ENCODE results near the gene SH3GL1.

DNA sequence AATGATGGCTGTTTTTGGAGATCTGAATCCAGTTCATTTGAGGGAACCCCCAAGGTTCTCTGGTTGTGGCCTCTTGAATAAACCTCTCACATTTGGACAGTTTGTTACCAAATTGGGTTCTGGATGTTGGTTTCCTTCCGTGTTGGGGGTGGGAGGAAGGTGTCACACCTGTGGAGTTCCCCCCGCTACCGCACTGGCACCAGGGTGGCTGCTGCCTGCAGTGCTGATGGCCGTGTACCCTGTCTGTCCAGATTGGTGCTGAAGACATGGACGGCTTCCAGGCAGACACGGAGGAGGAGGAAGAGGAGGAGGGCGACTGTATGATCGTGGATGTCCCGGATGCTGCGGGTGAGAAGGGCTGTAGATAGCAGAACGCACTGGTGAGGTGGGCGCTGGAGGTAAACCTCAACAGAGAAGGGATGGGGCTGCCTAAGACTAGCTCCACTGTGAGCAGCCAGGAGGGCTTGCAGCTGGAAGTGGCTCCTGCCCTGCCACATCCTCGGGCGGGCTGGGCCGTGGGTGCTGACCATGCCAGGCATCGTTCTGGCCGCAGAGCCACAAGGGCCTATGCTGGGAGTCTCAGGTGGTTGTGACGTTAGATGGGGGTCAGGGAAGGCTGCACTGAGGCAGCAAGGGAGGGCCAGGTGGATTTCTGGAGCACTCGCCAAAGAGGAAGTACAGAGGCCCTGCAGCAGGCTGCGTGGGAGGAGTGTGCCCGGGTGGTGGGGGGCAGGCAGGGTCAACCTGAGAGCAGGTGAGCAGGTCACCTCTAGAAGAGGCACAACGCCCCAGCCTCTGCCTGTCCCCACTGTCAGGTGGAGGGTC lies 41.9 kb upstream of the SH3GL1 start:
- TF ChIP-seq ZNF70 (CRISPR knock-in tag; IDR thresholded peaks at IDR 0.05) = no peak
- TF ChIP-seq, protein P1, sequence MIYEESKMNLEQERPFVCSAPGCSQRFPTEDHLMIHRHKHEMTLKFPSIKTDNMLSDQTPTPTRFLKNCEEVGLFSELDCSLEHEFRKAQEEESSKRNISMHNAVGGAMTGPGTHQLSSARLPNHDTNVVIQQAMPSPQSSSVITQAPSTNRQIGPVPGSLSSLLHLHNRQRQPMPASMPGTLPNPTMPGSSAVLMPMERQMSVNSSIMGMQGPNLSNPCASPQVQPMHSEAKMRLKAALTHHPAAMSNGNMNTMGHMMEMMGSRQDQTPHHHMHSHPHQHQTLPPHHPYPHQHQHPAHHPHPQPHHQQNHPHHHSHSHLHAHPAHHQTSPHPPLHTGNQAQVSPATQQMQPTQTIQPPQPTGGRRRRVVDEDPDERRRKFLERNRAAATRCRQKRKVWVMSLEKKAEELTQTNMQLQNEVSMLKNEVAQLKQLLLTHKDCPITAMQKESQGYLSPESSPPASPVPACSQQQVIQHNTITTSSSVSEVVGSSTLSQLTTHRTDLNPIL (CRISPR knock-in tag; IDR thresholded peaks at IDR 0.05; ENCODE audit: low read depth) = no peak
- TF ChIP-seq, protein P2, sequence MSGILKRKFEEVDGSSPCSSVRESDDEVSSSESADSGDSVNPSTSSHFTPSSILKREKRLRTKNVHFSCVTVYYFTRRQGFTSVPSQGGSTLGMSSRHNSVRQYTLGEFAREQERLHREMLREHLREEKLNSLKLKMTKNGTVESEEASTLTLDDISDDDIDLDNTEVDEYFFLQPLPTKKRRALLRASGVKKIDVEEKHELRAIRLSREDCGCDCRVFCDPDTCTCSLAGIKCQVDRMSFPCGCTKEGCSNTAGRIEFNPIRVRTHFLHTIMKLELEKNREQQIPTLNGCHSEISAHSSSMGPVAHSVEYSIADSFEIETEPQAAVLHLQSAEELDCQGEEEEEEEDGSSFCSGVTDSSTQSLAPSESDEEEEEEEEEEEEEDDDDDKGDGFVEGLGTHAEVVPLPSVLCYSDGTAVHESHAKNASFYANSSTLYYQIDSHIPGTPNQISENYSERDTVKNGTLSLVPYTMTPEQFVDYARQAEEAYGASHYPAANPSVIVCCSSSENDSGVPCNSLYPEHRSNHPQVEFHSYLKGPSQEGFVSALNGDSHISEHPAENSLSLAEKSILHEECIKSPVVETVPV (CRISPR knock-in tag; IDR thresholded peaks at IDR 0.05) = no peak
- no peak for TF ChIP-seq ARNTL (CRISPR knock-in tag; IDR thresholded peaks at IDR 0.05; ENCODE audit: borderline replicate concordance, low read depth)
- no peak for TF ChIP-seq ZFP3 (CRISPR knock-in tag; IDR thresholded peaks at IDR 0.05)
- no peak for TF ChIP-seq ZC3H10 (CRISPR knock-in tag; IDR thresholded peaks at IDR 0.05)
- TF ChIP-seq BACH2 (CRISPR knock-in tag; IDR thresholded peaks at IDR 0.05; ENCODE audit: borderline replicate concordance) = no peak
- TF ChIP-seq PPARA (CRISPR knock-in tag; IDR thresholded peaks at IDR 0.05; ENCODE audit: borderline replicate concordance) = no peak
- TF ChIP-seq OSR1 (CRISPR knock-in tag; IDR thresholded peaks at IDR 0.05) = no peak

All from SK-N-SH treated with all-trans-retinoic acid at 6 μM for 48 hours (cell line).